Choroid plexus epithelial cell (primary cell): Measurements from ENCODE around the gene RPL7A.
A peak's percentile ranks its signal among the peaks of the same experiment; 100 is the strongest.

Experiments
- DNase-seq: peaks from one replicate; pipeline ENCODE4 v3.0.0-alpha.2; 2010; ENCODE audit warnings: low read depth
- H3K4me3 ChIP-seq: 2 replicates; pipeline ENCODE4 v1.5.1; 2011; ENCODE audit warnings: low read depth, mild to moderate bottlenecking, control low read depth, low read length, moderate library complexity
- CTCF ChIP-seq: conservative IDR thresholded peaks from 2 replicates; pipeline ENCODE4 v1.5.1; 2011; ENCODE audit warnings: low read depth, mild to moderate bottlenecking, control low read depth, inconsistent platforms, low read length, moderate library complexity

RPL7A gene

GRCh38 chr9:133354766-133355165, 6.7 kb downstream of the RPL7A start:
- no peak for TF ChIP-seq CTCF
- DNase-seq = no peak
- no peak overlapping the region for H3K4me3 ChIP-seq

- peak; percentile 28 for DNase-seq
- no peak for TF ChIP-seq CTCF
- H3K4me3 ChIP-seq = peak overlapping the region; percentile 86
These were observed 7.9 kb downstream of the RPL7A start for GRCh38 chr9:133355881-133356357.

- H3K4me3 ChIP-seq = peak within 1 kb of the TSS; percentile 86
- TF ChIP-seq CTCF = peak; percentile 9
- DNase-seq = peak; percentile 79
These were observed 8.5 kb downstream of the RPL7A start, which contains the start of the genes SURF1 and SURF2 for GRCh38 chr9:133356391-133357091. Gene SURF1 (minus strand): TSS chr9:133356487. CDS start chr9:133356453, 34 bp downstream. Gene SURF2 (plus strand): TSS chr9:133356550. CDS start chr9:133356593, 43 bp downstream.

- DNase-seq = no peak
- H3K4me3 ChIP-seq = no peak overlapping the region
- no peak for TF ChIP-seq CTCF
These were observed 9.6 kb downstream of the RPL7A start for GRCh38 chr9:133357656-133358055.

GRCh38 chr9:133359399-133360175, 11.6 kb downstream of the RPL7A start:
- no peak for DNase-seq
- no peak overlapping the region for H3K4me3 ChIP-seq
- peak; percentile 48 for TF ChIP-seq CTCF

GRCh38 chr9:133360400-133361393, 12.7 kb downstream of the RPL7A start:
- no peak for TF ChIP-seq CTCF
- no peak overlapping the region for H3K4me3 ChIP-seq
- DNase-seq = peak; percentile 18
